Retina (tissue), 1 donor: ENCODE results near the gene SLC7A8.

Experiments
- DNase-seq: peaks from one replicate; pipeline ENCODE4 v3.0.0-alpha.2; 2016

SLC7A8 gene

DNA sequence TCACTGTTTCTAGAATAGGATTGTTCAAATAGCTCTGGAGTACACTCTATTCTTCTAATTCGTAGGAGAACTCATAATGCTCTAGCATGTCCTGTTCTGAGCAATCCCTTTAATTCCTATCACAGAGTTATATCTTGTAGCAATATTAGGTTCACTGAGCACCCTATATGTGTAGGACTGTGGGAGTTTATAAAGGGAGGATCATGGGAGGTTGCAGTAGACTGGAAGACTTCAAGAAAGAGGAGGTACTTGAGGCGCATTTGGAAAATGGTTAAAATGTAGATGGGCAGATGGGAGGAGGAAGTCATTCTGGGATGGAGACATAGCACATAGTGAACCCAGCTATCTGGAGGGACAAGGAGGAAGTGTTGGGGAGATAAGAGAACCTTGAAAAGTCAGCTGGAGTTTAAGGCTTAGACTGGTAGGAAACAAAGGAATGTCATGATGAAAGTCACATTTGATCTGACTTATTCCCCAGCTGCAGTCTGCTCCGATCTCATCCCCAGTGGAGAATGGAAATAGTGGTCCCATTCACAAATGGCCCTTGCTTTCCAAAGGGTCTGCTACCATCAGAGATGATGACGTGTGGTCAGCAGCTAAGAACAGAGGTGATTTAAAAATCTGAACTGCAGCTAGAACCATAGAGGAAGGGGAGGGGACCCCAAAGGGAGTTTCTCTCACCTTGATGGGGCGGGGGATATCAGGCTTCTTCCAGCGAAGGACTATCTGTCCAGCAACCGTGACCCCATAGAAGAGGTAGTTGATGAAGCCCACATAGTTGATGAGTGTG lies 54.3 kb downstream of the SLC7A8 start:
- no peak for DNase-seq

DNA sequence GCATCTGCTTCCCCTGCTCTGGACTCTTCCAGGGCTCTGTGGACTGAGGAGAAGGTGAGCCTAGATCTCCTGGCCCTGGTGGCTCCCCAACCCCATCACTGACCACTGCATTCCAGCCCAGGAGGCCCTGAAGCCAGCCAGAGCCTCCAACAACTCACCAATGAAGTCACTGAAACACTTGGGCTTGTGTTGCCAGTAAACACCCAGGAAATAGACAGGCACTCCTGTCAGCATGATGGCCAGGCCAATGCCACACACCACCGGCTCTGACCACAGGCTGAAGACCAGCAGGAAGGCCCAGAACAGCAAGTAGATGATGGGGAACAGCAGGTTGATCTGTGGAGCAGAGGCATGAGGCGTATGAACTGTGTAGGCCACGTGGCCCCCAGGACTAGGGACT lies 55.6 kb downstream of the SLC7A8 start:
- DNase-seq: no peak

DNA sequence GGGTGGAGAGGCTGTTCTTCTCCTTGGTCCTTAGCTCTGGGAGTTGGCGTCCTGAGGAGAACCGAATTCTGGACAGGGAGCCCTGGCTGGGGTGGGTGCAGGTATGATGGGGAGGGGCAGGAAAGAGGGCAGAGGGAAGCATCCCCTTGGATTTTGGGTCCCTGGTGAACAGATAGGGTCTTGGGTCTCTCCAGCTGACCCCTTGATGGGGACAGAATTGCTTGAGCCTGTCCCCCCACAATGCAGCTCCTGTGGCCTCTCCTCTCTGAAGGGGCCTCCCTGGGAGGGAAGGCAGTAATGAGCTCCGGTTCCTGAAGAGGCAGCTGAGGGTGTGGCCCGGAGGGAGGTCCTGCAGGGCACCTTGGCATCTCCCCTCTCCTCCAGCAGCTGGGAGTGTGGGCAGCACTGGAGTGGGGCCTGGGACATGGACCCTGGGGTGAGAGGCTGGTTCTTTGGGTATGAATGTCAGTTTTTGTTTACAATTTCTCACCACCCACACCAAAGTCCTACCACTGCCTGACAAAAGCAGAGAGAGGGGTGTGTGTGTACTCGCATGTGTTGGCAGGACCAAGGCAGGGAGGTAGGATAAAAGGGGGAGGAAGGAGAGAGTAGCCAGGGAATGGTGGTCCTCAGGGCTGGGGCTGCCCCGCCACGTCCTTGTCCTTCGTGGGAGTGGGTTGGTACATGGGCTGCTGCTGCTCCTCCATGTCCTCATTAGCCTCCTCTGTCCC lies 56.7 kb downstream of the SLC7A8 start:
- no peak for DNase-seq

DNA sequence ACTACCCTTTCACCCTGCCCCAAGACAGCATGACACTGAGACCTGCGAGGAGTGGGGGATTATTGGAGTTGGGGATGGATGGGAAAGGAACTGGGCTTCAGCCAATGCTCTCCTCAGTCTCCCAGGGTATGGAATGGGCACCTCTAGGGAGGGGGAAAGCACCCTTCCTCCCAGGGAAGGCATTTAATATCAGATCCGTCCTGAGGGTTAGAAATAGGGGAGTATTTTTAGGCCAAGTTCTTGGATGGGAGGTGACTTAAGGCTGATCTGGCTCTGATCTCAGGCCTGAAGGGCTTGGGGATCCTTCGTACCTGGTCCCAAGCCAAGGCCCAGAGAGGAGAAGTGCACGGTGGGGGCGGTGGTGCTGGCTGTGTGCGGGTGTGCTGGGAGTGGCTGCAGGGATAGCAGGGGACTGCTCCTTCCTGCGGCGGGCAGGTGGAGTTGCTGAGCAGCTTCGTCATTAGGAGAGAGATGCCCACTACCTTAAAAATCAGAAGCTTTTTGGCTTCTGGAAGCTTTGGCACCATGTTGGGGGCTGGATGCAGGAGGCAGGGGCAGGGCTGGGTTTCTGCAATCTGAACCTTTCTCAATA lies 57.4 kb downstream of the SLC7A8 start:
- DNase-seq: no peak

DNA sequence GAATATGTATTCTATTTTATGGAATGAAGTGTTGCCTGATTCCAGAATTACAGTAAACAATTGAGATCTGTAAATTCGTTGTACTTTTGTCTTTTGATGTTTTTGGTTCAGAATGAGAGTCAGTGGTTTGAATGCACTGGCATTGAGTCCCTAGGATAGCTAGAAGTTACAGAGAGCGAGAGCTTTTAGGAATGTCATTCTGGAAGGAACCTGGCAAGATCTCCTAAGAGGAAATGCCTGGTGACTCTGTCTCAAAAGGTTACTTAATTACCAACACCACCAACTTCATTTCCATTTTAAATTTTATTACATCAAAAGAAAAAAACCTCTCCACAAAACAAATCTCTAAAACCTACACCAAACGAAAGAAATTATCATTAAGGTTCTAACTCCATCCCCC lies 58.4 kb downstream of the SLC7A8 start:
- DNase-seq: no peak

DNA sequence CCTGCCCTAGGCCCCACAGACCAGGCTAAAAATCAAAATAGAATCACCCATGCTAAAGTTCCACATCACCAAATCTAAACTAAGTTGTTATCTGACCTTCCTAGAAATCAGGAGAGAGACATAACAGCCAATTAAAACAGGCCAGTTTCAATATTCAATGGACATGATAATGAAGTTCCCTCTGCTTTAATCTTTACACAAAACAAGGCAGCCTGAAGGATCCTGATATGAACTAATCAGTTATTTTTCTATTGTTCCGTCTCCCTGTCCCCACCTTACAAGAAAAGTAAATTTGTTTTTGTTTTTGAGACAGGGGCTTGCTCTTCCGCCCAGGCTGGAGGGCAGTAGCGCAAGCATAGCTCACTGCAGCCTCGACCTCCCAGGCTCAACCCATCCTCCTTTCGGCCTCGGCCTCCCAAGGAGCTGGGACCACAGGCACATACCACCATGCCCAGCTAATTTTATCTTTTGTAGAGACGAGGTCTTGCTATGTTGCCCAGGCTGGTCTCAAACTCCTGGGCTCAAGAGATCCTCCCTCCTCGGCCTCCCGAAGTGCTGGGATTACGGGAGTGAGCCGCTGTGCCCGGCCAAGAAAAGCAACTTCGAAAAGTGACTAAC lies 59.0 kb downstream of the SLC7A8 start:
- no peak for DNase-seq

DNA sequence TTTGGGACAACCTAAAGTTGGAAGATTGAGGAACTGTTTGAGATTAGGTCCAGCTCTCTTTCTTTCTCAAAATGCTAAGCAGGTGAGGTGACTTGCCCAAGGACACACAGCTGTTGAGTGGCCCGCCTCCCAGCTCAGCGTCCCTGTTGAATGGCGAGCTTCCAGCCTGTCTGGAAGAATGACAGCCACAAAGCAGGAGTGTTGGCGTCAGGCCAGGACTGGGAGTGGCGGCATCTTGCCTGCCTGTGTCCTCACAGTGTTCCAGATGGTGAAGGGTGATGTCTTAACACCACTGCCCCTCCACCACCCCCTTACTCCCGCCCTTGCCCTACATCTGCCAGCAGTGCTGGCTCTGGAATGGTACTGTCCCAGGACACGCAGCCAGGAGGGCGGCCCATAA lies 60.0 kb downstream of the SLC7A8 start:
- no peak for DNase-seq

DNA sequence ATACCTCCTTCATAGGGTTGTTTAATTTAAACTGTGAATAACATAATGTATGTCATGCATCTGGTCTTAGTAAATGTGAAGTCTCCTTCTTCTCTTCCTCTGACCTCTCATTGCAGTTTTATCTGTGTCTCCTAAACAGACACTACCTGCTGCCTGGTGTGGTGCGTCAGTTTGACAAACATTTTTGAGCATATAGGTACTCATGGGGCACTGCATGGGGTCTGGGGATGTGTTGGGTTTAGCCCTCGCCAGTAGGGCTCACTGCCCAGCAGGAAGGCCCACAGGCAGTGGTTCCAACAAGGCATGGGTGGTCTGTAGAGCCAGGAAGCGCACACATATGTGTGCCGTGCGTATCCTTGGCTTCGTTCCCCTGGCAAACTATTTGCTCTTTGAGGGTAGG lies 61.4 kb downstream of the SLC7A8 start:
- DNase-seq: no peak

DNA sequence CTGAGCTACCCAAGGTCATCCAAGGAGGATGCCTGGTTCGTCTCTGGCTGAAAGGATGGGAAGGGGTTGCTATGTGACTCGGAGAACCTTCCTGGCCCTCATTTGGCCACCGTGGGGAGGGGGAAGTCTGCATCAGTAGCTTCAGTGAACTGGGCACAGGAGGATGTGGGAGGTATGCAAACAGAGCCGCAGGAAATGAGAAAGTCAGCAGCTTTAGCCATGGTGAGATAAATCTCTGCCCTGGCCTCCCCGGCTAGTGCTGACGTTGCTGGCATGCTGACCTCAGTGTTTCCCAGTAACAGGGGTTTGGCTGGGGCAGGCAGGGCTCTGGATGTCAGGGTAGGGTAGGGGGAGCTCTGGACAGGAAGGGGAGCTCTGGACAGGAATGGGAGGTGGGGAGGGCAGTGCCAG lies 62.1 kb downstream of the SLC7A8 start:
- DNase-seq: no peak

DNA sequence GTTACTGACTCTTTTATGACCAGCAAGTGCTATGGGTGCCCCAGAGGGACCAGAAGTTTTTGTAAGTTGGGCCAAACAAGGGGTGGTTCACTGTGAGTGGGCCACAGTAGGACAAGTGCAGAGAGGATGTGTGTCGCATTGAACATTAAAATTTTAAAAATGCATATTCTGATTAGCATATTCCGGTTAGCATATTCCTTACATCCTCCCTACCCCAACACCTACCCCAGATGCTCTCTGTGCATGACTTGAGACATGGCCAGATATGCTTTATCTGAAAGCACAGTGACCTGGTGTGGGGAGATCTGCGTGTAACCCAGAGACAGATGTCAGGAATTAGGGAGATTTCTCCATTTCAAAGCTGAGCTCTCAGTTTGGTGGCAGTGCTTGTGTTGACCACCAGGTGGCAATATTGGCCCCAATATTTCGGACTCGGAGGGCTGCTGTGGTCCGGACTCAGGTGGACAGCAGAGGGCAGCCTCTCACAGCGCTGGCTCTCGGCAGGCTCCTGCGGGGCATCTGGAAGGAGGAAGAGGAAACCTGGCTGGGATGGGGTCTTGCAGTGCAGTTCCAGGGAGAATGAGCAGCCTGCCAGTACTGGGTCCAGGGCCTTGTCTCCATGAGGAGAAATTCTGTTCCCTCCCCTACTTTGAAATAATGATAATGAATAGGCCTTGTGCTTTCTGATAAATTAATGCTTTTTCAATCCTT lies 62.8 kb downstream of the SLC7A8 start:
- DNase-seq: peak; percentile 86

DNA sequence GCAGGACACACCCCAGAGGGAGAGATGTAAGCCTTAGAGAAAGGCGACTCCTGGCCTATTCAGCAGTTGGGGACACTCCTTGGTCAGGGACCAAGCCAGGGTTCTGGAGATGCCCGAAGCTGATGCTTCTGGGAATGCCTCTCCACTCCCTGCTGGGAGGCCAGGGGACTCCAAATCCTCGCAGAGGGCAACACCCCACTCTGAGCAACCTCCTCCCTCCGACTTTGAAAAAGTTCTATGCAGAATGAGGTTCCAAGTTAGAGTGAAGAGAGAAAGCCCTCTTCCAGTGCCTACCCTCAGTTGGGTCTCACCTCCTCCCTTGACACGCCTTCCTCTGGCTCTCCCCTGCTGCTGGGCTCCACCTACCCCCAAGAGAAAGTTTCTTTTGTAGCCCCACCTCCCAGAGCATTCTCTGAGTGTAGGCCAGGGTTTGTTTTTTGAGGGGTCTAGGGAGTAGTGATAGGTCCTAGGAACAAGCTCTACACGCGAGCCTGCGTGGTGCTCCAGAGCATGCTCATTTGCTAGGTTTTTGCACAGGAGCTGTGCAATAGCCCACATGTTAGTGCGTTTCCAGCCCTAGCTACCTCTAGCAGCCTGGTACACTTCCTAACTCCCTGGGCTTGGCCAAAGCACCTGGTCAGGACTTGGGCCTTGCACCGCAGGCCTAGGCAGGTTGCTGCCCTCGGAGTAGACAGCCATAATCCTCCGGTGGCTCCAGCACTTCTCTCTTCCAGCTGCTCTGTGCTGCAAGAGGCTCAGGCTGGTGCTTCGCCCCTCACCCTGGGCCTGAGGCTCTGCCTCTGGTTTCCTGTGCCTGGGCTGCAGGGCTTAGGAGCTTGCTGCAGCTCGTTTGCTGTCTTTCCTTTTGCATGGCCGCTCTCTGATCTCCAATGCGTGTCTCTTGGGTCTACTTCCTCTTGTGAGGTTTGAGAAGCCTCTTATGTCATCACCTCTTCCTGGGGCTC lies 63.8 kb downstream of the SLC7A8 start:
- no peak for DNase-seq

DNA sequence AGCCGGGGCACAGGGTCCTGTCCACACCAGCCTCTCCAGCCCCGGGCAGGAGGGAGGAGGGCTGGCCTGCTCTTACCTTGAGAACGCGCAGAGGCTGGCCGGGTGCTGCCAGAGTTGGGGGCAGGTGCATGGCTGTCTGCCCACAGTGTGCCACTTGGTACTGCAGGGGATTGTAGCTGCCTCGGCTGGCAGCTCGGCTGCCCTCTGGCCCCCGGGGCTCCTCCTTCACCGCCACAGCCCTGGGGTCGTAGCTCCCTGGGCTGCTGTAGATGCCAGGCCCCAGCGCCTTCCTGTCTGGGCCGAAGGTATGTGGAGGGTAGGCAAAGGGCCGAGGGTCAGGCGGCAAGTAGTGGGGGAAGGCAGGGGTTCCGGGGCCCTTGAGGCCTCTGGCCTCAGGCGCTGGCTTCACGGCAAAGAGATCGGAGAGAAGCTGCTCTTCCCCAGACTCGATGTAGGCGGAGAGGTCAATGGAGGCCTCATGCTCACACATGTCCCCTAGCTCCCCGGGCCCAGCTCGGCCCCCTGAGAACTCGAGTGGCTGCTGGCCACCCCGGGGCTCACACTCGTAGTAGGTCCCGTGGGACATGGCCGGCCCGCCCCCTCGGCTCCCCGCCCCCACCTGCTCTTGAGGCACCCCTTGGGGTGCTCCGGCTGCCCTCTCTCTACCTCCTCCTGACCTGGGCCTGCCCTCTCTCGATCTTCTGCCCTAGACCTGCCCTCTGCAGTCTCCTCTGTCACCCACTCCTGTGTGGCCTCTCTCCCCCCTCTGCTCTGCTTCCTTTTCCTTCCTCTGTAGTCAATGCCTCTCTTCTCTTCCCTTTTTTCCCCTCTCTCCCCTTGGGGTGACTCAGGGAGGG lies 64.7 kb downstream of the SLC7A8 start, which contains the start of gene CEBPE:
Gene CEBPE, minus strand, starts transcription at position 750 of the 857 bp plus-strand sequence. Its CDS starts 164 bp downstream, at position 586.
- no peak for DNase-seq

DNA sequence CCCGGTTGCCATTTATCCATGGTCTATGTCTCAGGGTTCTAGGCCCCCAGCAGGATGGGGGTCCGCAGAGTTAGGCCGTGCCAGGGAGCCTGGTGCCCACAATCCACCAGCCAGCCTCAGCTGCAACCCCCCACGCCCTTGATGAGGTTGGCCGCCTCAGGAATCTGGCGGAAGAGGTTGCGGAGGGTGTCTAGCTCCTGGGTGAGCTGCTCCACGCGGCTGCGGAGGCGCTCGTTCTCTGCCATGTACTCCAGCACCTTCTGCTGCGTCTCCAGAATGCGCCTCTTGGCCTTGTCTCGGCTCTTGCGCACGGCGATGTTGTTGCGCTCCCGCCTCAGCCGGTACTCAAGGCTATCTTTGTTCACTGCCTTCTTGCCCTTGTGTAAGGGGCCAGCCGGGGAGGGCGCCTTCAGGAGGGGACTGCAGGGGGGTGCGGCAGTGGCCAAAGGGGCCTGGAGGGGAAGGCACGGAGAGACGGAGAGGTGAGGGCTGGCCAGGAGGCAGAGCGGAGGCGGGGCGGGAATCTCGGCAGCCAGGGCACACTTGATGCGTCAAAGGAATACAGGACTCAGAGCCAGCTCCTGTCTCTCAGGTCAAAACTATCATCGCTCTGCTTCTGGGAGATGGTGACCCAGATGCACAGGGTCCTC lies 66.0 kb downstream of the SLC7A8 start:
- no peak for DNase-seq

DNA sequence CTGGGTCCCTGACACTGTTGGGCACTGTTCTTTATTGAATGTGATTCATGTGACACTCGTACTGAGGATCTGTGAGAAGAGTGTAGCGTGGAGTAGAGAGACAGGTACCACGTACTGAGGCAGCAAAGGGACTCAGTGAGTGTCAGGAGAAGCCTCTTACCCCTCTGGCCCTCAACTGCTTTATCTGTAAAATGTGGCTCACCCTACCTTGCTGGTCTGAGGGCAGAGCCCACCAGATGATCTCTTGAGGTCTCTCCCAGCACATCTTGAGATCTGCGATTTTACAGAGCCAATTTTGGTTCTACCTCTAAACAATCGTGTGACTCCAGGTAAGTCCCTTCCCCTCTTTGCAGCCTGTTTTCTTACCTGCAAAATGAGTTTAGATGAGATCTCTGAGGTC lies 67.5 kb downstream of the SLC7A8 start:
- no peak for DNase-seq

DNA sequence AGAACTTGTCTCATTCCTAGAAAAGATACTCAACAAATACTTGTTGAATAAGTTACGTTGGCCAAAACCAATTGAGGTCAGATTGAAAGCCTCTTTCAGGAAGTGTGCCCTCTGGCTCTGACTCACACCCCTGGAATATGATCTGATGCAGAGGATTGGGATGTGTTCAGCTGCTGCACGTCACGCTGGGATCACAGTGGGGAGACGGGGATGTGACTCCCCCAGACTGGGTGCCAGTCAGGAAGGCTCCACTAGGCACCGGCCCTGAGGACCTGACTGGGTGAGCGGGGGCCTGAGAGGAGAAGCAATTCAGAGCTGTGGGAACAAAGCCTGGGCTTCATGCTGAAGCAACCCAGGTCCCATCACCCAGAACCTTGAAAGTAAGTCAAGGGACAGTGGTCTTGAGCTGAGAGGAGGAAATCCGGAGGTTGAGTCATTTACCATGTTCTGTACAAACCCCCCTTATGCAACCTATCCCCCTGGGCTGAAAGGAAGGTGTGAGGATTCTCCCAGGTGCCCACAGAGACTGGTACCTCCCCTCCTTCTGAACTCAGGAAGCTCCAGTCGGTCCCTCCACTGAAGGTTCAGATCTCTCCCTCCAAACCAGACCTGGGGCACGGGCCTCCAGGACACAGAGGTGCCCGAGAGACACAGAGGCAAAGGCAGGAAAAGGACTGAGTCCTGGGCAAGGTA lies 68.3 kb downstream of the SLC7A8 start:
- DNase-seq: no peak

DNA sequence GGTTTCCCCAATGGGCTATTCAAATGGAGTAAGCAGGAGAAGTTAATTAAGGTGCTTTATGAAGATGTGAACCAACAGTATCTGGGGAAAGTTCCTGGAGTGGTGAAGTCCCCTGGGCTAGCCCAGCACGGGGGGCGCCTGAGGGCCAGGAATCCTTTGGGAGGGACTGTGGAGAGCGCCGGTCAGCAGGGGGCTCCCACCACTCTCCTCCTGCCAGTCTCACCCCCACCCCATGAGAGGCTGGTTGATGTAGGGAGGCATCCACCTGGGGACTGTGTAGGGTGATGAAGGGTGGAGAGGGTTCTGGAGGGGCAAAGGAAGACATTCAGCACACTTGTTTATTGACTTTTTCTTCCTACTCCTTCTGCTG lies 68.8 kb downstream of the SLC7A8 start:
- DNase-seq: no peak

DNA sequence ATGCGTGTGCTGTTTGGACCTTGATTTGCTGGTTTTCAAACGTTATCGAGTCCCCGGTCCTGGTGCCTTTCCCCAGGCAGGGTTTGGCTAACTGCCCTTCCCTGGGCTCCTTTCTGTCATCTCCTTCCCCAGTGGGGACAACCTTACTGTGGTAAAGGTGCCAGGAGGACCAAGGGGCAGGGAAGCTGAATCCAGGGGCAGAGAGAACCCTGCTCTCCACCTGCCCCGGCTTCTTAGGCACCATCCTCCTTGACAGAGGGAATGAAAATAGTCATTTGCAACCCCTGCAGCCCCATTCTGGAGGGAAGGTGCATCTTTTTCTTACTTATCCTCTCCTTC lies 69.4 kb downstream of the SLC7A8 start:
- no peak for DNase-seq

DNA sequence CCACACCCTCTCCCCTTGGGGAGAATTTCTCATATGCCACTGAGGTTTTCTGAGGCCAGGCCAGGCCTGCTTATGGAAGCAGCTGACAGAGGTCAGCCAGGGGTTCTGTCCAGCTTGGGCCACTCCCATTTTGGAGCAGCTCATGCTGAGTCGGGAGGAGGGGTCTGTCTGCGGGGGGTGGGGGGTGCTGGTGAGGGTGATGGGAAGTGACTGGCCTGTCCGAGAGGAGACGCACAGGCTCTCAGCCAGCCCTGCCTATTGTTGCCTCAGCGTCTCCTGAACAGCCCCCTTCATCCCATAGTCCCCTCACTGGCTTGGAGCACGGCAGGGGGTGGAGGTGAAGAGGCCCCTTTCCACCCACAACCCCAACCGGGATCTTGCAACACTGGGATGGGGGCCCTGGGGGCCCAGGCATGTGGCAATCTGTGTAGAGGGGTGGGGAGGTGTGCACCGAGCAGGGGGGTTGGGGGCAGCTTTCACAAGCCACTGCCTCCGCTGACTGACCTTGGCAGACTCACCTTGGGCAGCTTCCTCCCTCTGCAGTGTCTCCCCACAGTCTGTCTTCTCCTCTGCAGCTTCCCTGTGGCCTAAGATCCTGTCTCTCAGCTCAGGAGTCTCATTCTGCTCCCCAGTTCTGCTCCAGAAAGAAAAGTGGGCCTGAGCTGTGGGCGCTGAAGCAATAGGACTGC lies 69.9 kb downstream of the SLC7A8 start:
- DNase-seq: peak; percentile 46
